GM23248 (cell line): ENCODE results near the gene GRIA1. TPM values are rescaled to one million over a fixed set of nuclear protein-coding genes. Genes with fewer than 3 reads are reported as not detected.
A peak's percentile ranks its signal among the peaks of the same experiment; 100 is the strongest.

Experiments
- DNase-seq: peaks from one replicate; pipeline ENCODE4 v3.0.0-alpha.2; 2015
- H2AFZ ChIP-seq: fragments of 200-600 bp; sonication (generic); 2 replicates; pipeline ENCODE4 v1.6.1; 2016; ENCODE audit warnings: antibody characterized with exemption
- H3F3A ChIP-seq: fragments of 200-600 bp; sonication (generic); 2 replicates; pipeline ENCODE4 v1.6.1; 2016; ENCODE audit warnings: mild to moderate bottlenecking, antibody characterized with exemption, mixed run types; ENCODE audit not compliant: insufficient read depth
- H3K27ac ChIP-seq: fragments of 200-600 bp; sonication (generic); 2 replicates; pipeline ENCODE4 v1.5.1; 2016; ENCODE audit warnings: mild to moderate bottlenecking
- H3K27me3 ChIP-seq: fragments of 200-600 bp; sonication (generic); replicated peaks from 2 replicates; pipeline ENCODE4 v1.6.1; 2016; ENCODE audit warnings: mild to moderate bottlenecking; ENCODE audit not compliant: insufficient read depth
- H3K36me3 ChIP-seq: fragments of 200-600 bp; sonication (generic); 2 replicates; pipeline ENCODE4 v1.6.1; 2016; ENCODE audit warnings: low read depth, mild to moderate bottlenecking
- H3K4me1 ChIP-seq: fragments of 200-600 bp; sonication (generic); 2 replicates; pipeline ENCODE4 v1.6.1; 2016; ENCODE audit warnings: mild to moderate bottlenecking; ENCODE audit not compliant: insufficient read depth
- H3K4me2 ChIP-seq: fragments of 200-600 bp; sonication (generic); one replicate; pipeline ENCODE4 v1.6.1; 2016; ENCODE audit warnings: mild to moderate bottlenecking; ENCODE audit not compliant: unreplicated experiment
- H3K4me3 ChIP-seq: fragments of 200-600 bp; sonication (generic); 2 replicates; pipeline ENCODE4 v1.5.1; 2016; ENCODE audit warnings: mild to moderate bottlenecking
- H3K79me2 ChIP-seq: fragments of 200-600 bp; sonication (generic); 2 replicates; pipeline ENCODE4 v1.6.1; 2016; ENCODE audit warnings: mild to moderate bottlenecking; ENCODE audit not compliant: insufficient read depth
- H3K9ac ChIP-seq: fragments of 200-600 bp; sonication (generic); 2 replicates; pipeline ENCODE4 v1.6.1; 2016; ENCODE audit warnings: mild to moderate bottlenecking
- H3K9me2 ChIP-seq: fragments of 200-600 bp; sonication (generic); 2 replicates; pipeline ENCODE4 v1.6.1; 2016; ENCODE audit warnings: mixed run types, mild to moderate bottlenecking, moderate library complexity; ENCODE audit not compliant: insufficient read depth
- H3K9me3 ChIP-seq: fragments of 200-600 bp; sonication (generic); one replicate; pipeline ENCODE4 v1.6.1; 2017; ENCODE audit warnings: low read depth
- H4K20me1 ChIP-seq: fragments of 200-600 bp; sonication (generic); 2 replicates; pipeline ENCODE4 v1.6.0; 2016; ENCODE audit not compliant: insufficient read depth
- EZH2 ChIP-seq: fragments of 200-600 bp; sonication (generic); IDR thresholded peaks from 2 replicates; pipeline ENCODE4 v1.6.1; 2018; ENCODE audit warnings: antibody characterized with exemption, mild to moderate bottlenecking; ENCODE audit not compliant: insufficient read depth, poor library complexity, severe bottlenecking
- EZH2phosphoT487 ChIP-seq: fragments of 200-600 bp; sonication (generic); IDR thresholded peaks from 2 replicates; pipeline ENCODE4 v1.6.1; 2018; ENCODE audit warnings: antibody characterized with exemption, moderate library complexity, mild to moderate bottlenecking, low read depth; ENCODE audit not compliant: insufficient read depth
- WGBS, 2 experiments: methylation state at CpG; one replicate each; pipeline ENCODE4 v1.1.6; 2015 to 2017; ENCODE audit warnings: low lambda C conversion rate in 2 of 2, low coverage in 1 of 2; ENCODE audit errors: missing lambda C conversion rate in 2 of 2; 5-methylcytosine and 5-hydroxymethylcytosine counted together
- in situ Hi-C: fragments of 300-500 bp; cut with MboI; formaldehyde crosslinking; loops from 2 replicates; pipeline ENCODE4 v1.15.0; 2020
- polyA plus RNA-seq: library from polyadenylated mRNA; unstranded; fragments of >200 nt; fragmentation: Nextera tagmentation; extraction: Ambion mirVana; gene quantifications from 2 replicates; pipeline ENCODE4 v1.2.1, GENCODE V29; 2016
- total RNA-seq: library from RNA; depleted of rRNA; stranded (reverse); fragments of >200 nt; shearing (Covaris generic); gene quantifications from 2 replicates; pipeline ENCODE4 v1.2.3, GENCODE V29; 2014

Gene GRIA1
- total and polyA plus RNA-seq, 2 experiments from 2014 or later = 0.04 to 0.11 TPM

GRCh38 chr5:153592081-153592480 lies 101.6 kb downstream of the GRIA1 start:
- 88 to 91% methylated on average over 1 of the region's 1 CpG for WGBS, 2 experiments
- Histone ChIP-seq H3K4me2 (no peak overlapping the region), H3K4me1 (no peaks in the 10 kb centered on the region), H3K27ac (no peak overlapping the region), H4K20me1 (no peaks in the 10 kb centered on the region), H3F3A (no peaks in the 10 kb centered on the region), H3K79me2 (no peaks in the 10 kb centered on the region), H3K36me3 (no peaks in the 10 kb centered on the region), H3K4me3 (no peak overlapping the region), H3K27me3 (no peaks in the 10 kb centered on the region), H3K9me2 (no peaks in the 10 kb centered on the region), H3K9ac (no peak overlapping the region), H3K9me3 (no peaks in the 10 kb centered on the region), H2AFZ (peak overlapping the region; percentile 18; the same call in 1 of the 2 replicates)
- no peak for TF ChIP-seq EZH2phosphoT487
- no peak for TF ChIP-seq EZH2
- no peak for DNase-seq
- in situ Hi-C loops = no loop called here

DNA sequence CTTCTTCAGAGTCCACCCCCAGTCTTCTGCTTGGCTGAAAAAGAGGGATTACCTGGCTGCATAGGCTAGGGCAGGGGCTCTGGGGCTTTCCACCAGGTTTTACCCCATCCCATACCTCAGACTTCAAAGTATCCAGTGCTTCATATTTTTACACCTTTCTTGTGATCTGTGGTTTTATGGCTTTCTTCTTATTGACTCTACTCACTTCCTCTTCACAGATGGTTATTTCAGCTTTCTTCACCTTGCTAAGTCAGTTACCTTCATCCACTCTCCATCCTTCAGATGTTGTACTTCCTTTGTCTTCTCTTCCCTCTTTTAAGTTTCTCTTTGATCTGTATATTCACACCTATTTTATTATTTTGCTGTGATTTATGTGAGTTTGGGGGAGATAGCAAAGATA lies 104.3 kb downstream of the GRIA1 start:
- Histone ChIP-seq H3K9ac (no peak overlapping the region), H3K79me2 (no peaks in the 10 kb centered on the region), H2AFZ (no peak overlapping the region), H3K27ac (no peak overlapping the region), H3K4me2 (no peak overlapping the region), H4K20me1 (no peaks in the 10 kb centered on the region), H3K9me2 (no peaks in the 10 kb centered on the region), H3K4me3 (no peak overlapping the region), H3K36me3 (no peaks in the 10 kb centered on the region), H3K9me3 (no peaks in the 10 kb centered on the region), H3K27me3 (no peaks in the 10 kb centered on the region), H3F3A (no peaks in the 10 kb centered on the region), H3K4me1 (no peaks in the 10 kb centered on the region)
- in situ Hi-C loops = no loop called here
- no peak for TF ChIP-seq EZH2
- TF ChIP-seq EZH2phosphoT487 = no peak
- no peak for DNase-seq

GRCh38 chr5:153598099-153598498 lies 107.6 kb downstream of the GRIA1 start:
- H3K27ac ChIP-seq = no peak overlapping the region
- no peaks in the 10 kb centered on the region for H3K79me2 ChIP-seq
- no peak for TF ChIP-seq EZH2phosphoT487
- no peak for TF ChIP-seq EZH2
- H2AFZ ChIP-seq = no peak overlapping the region
- no peaks in the 10 kb centered on the region for H3K27me3 ChIP-seq
- in situ Hi-C loops = no loop called here
- H3K4me1 ChIP-seq = no peaks in the 10 kb centered on the region
- no peak overlapping the region for H3K4me3 ChIP-seq
- no peaks in the 10 kb centered on the region for H3K9me3 ChIP-seq
- no peaks in the 10 kb centered on the region for H3K36me3 ChIP-seq
- no peak overlapping the region for H3K9ac ChIP-seq
- DNase-seq = no peak
- no peaks in the 10 kb centered on the region for H4K20me1 ChIP-seq
- no peak overlapping the region for H3K4me2 ChIP-seq
- H3F3A ChIP-seq = no peaks in the 10 kb centered on the region
- no peaks in the 10 kb centered on the region for H3K9me2 ChIP-seq

- WGBS, 2 experiments = 69 to 79% methylated on average over 1 of the region's 1 CpG
- Histone ChIP-seq H3K9ac (no peak overlapping the region), H3K79me2 (no peaks in the 10 kb centered on the region), H3K4me3 (no peak overlapping the region), H3K27me3 (no peaks in the 10 kb centered on the region), H2AFZ (no peak overlapping the region), H3K36me3 (no peaks in the 10 kb centered on the region), H4K20me1 (no peaks in the 10 kb centered on the region), H3K4me1 (no peaks in the 10 kb centered on the region), H3F3A (no peaks in the 10 kb centered on the region), H3K27ac (no peak overlapping the region), H3K9me3 (no peaks in the 10 kb centered on the region), H3K4me2 (no peak overlapping the region), H3K9me2 (no peaks in the 10 kb centered on the region)
- no peak for DNase-seq
- TF ChIP-seq EZH2 = no peak
- in situ Hi-C loops = no loop called here
Measured at GRCh38 chr5:153601377-153601776, 110.9 kb downstream of the GRIA1 start.

DNA sequence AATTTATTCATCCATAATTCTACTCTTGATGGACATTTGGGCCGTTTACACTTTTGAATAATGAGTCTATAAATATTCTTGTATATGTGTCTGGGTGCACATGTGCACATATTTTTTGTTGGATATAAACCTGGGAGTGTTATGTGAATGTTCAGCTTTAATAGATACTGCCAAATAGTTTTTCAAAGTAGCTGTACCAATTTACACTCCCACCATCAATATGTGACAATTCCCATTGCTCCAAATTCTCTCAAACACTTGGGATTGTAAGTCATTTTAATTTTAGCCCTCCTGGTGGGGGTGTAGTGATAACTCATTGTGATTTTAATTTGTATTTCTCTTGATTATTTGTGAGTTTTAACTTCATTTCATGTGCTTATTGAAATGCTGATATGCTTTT lies 114.9 kb downstream of the GRIA1 start:
- Histone ChIP-seq H3K27me3 (no peaks in the 10 kb centered on the region), H3K4me3 (no peak overlapping the region), H3K27ac (no peak overlapping the region), H2AFZ (no peak overlapping the region), H3K4me2 (no peak overlapping the region), H3K36me3 (no peaks in the 10 kb centered on the region), H3K9me2 (no peaks in the 10 kb centered on the region), H4K20me1 (no peaks in the 10 kb centered on the region), H3K79me2 (no peaks in the 10 kb centered on the region), H3K4me1 (no peaks in the 10 kb centered on the region), H3K9ac (no peak overlapping the region), H3K9me3 (no peaks in the 10 kb centered on the region), H3F3A (no peaks in the 10 kb centered on the region)
- TF ChIP-seq EZH2phosphoT487 = no peak
- no peak for TF ChIP-seq EZH2
- DNase-seq = no peak
- in situ Hi-C loops = no loop called here
- WGBS, 2 experiments = 89% methylated on average over 1 of the region's 1 CpG
